GM21515 (cell line): ENCODE data around the gene CAMK4.
A peak's percentile ranks its signal among the peaks of the same experiment; 100 is the strongest.

Source experiments
- ATAC-seq: cut with Tn5 transposase; IDR thresholded peaks from one replicate; pipeline ENCODE4 v1.9.1; 2021; ENCODE audit not compliant: unreplicated experiment

CAMK4 gene

DNA sequence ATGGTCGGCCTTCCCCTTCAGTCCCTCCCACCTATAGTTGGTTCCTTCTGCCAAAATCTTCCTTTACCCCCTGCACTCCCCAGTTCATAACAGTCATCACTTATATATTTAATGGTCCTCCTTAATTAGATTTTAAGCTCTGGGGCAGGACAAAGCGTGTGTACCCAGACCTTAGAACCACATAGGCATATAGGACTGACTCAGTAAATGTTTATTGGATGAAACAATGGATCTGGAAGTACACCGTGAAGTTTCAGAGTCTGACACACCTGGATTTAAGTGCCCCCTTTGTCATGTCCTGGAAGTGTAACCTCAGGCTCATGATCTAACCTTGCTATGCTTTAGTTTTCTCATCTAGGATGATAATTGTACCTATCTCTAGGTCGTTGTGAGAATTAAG lies 256.2 kb downstream of the CAMK4 start:
- no peak for ATAC-seq

DNA sequence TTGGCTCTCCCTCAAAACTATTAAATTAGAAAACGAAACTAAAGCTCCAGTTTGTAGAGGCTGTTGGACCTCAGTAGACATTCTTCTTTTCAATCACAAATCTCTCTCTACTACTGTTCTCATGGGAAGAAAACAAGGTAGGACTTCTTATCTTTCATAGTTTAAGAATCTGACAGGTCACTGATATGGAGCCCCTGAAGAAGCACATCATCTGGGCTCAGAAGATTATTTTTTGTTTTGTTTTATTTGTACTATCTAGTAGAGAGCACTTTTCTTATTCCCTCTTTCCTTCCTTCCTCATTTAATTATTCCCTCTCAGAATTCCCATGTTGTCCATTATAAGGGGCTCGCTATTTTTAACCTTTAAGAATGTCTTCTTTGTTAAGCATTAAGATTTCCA lies 261.9 kb downstream of the CAMK4 start:
- ATAC-seq: no peak

DNA sequence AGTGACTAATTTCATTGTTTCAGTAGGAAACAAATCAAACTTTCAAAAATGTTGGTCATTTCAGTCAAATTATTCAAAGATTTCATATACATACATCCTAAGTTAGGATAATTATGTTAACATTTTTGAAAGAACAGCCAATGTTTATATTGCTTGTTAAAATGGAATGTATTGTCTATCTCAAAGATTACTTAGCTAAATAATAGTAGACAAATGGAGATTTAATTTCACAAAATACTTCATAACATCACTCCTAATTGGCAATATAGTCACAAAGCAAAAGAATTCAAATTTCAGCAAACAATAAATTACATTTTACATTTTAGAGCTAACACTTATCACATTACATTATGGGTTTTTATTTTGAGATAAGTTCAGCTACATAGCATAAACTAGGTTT lies 262.7 kb downstream of the CAMK4 start:
- ATAC-seq: no peak

DNA sequence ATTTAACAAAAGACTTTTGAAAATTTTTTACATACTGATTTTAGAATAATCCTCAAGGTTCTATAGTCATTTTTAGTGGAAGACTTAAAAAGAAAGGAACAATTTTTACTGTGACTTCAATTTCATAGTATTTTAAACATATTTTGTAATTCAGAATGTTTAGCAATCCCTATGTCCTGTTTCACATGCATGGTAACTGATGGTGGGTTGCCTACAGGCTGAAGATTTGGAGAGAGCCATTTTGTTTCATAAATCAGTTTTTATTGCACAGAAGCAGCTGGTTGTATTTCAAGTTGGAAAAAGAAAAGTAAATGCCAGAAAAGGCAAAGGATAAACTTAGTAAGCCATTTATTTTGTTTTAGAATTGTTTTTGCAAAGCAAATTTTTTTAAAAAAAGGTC lies 264.2 kb downstream of the CAMK4 start:
- ATAC-seq: no peak

DNA sequence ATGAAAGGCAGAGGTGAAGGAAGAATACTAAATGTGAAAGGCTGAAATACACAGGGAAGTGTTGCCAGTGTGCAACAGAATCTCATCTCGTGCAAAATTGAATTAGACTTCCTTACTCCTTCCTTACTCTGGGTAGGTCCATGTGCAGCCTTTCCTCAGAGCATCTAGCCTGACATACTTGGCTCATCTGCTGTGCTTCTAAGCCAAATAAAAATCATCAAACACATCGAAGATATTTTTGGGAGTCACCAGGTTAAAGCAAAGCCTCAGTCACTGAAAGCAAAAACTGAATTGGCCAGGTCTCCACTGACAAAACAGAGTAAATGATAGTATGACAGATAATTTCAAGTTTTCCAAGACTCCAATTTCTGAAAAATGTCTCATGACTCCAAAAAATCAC lies 268.8 kb downstream of the CAMK4 start:
- ATAC-seq: no peak

DNA sequence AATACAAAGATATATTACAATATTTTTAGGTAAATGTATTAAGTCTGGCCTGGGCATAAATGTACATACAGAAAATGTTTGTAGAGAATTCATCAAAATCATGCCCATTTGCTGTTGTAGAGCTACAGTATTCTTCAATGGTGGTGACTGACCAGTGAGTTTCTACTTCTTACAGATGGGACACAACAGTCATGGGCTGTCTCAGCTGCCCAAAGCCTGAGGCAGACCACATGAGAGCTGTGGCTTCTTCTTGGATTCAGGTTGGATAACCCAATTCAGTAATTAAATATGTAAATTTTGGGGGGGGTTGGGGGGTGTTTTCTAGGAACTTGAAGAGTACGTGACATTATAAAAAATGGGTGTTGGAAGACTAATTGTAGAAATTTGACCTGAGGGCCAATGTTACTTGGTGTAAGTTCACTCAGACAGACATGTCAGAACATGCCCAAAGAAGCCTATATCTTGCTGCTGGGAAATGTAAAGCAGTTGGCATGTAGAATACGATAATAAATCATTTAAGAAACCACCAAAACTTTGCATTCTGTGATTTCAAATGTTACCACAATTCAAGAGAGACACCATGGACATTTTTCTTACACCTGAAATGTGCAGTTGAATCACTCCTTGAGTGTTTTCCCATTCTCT lies 270.3 kb downstream of the CAMK4 start:
- ATAC-seq: no peak

DNA sequence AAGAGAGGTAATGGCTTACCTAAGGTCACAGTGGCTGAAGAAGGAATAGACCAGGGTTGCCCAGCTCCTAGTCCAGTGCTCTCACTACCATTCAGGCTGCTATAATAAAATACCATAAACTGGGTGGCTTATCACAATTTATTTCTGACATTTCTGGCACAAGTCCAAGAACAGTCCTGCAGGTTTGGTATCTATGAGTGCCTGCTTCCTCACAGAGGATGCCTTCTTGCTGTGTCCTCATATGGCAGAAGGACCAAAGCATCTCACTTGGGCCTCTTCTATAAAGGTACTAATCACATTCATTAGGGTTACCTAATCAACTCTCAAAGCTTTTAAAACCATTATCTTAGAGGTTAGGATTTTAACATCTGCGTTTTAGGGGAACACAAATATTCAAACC lies 271.0 kb downstream of the CAMK4 start:
- no peak for ATAC-seq

DNA sequence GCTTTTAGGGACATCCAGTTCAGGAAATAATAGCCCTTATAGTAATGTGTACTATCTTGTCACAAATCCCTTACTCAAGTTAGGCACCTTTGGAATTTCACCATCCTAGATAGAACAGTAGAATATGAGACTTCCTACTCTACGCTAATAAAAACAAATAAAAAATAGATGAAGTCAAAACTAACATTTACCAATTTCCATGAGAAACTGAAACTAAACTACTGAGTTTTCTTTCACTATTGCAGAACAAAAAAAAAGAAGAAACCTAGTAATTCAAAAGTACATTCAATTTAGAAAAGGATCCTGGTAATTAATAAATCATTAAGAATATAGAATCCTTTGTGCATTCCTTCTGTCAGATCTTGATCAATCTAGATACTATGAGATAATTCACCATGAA lies 274.2 kb downstream of the CAMK4 start:
- ATAC-seq: no peak

DNA sequence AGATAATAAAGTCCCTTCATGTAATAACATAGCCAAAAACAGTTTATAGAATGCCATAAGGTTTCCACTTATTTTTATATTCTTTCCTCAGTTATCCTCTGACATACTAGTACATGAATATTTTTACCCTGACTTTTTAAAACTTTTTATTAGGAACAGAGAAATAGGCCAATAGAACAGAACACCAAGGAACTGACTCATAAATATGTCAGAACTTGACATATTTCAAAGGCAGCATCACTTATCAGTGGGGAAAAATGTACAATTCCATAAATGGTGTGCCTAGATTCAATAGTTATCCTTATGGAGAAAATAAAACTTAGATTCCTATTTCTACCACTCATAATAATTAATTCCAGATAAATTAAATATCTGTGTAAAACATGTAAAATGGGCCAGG lies 278.8 kb downstream of the CAMK4 start:
- ATAC-seq: no peak

DNA sequence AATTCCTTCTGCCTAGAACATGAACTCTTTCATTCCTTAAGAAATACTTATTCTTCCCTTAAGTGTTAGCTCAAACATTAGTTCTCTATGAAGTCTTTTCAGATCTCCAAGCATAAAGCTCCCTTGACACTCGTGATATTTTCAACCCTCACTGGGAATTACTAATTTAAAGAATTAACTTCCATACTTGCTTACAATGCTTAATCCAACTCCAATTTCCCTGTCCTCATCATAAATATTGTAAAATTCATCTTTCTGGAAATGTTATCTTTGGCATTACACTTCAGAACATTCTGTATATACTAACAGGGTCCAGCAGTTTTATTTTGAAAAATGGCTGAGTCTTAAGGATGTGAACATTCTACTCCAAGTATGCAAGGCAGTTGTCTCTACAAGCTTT lies 280.9 kb downstream of the CAMK4 start:
- ATAC-seq: no peak

DNA sequence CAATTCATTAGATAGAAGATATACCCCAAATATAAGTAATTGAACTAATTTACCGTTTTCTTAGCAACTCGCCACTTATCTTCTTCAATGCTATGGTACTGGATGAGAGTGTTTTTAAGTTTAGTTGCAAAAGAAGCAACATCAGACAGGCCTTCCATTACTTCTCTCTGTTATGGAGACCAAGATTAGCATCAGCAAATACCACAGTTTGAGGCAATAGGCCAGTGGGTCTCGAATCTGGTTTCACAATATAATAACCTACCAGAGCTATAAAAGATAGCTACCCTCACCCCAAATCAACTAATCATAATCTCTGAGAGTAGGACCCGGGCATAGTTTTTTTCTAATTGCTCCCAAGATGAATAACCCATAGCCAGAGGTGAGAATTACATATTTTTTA lies 283.1 kb downstream of the CAMK4 start:
- no peak for ATAC-seq

DNA sequence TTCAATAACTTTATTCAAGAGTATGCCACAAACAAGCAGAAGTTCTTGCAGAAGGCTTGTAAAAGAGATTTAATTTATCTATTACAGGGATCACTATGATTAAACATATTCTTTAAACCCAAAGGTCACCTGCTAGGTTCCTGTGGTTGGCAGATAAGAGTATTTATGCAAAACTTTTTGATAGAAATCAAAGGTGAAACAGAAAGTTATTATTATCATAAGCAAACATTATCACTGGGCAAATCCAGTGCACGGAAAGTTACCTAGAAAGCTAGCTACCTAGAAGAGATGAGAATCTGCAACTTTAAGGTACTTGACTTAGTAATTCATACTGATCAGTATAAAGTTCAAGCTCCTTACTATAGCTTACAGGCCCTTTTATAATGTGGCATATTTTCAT lies 284.9 kb downstream of the CAMK4 start:
- no peak for ATAC-seq

DNA sequence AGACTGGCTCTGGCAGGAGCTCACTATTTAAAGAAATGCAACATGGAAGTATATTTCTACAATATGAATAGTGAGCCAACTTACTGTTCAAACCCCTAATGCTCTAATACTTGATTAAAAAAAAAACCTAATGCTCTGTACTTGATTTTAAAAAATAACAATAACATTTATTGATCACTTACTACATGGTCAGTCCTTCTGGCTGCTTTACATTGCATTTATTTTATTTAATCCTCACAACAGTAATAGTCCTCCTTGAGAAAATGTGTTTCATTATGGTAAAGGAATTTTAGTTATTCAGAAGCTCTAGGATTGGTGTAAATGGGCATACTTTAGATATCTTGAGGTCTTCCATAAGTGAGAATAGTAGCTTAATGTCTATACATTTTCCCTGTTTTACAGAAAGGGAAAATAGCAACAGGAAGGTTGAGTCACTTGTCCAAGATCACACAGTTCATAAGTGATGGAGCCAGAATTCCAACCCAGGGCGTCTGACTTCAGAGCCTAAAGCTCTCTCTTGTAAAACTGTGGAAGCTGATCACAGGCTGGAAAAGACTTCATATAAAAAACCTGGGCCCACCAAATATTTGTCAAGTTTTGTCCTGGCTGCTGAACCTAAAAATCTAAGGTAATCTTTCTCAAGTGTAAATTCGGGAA lies 287.1 kb downstream of the CAMK4 start:
- no peak for ATAC-seq

DNA sequence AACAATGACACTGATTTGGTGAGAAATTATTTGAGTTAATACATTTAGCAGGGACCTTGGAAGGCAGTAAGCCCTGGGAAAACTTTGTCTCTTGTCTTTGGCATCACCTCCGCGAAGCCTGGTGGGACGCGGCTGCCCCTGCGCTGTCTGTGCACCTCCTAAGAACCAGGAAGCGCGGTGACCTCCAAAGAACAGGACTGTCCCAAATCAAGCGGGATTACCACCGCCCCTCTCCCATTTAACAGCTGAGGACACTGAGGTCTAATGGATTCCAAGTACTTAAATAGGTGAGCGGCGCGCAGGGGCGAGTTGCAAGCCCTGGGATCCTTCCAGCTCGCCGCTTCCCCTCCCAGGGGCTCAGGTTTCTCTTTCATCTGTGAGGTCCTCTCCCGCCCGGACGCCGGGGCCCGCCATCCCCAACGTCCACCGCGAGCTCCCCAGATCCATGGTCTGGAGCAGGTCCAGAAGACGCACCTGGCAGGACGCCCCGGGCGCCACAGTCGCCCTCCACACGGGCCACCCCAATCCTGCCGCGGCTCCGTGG lies 287.7 kb downstream of the CAMK4 start:
- ATAC-seq: peak; percentile 25

DNA sequence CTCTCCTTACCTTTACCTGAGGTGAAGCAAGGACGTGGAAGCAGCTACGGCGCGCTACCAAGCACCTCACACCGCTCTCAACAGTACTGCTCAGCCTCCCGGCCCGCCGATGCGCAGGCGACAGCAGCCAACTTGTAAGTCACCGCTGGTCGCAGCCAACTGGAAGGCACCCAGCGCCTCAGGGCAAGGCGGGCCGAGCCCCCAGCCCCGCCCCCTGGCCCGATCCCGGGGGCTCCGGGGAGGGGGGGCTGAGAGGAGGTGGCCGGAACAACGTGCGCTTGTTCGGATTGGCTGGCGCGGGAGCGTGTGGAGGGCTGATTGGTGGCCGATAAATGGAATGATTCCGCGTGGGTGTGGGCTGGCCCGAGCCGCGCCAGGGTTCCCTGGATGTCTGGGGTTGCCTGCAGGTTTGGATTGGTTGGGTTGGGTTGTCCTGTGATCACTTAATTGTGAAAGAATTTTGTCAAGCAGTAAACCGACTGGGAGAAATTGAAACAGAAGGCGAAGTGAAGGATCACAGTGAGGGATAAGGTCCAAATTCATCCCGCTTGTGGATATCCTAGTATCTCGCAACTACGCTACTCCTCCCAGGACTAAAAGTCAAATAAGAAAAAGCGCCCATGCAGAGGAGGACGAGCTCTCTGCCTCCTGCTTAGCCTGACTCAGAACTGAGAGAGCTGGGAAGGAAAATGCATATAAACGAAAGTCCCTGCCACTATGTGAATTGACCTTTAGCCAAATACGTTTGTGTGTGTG lies 288.4 kb downstream of the CAMK4 start, which contains the start of gene STARD4:
Gene STARD4, minus strand, starts transcription at position 161 of the 756 bp plus-strand sequence. CDS start 5,102 bp downstream, outside the sequence.
- ATAC-seq: peak; percentile 92

DNA sequence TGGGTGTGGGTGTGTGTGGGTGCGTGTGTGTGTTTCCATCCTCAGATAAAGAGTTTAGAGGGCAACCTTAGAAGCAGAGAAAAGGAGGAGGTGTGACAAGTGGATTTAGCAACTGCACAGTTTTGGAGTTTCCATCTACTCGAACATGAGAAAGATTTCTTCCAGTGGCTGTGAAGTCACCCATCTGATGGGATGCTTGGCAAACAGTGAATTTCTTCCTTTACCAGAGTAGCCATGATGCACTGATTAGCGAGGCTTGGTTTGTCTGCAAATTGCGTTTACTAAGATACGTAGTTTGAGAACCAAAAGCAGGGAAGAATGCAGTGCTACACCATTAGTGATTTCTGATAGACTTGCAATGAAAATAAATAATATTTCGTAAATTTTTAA lies 288.9 kb downstream of the CAMK4 start:
- no peak for ATAC-seq

DNA sequence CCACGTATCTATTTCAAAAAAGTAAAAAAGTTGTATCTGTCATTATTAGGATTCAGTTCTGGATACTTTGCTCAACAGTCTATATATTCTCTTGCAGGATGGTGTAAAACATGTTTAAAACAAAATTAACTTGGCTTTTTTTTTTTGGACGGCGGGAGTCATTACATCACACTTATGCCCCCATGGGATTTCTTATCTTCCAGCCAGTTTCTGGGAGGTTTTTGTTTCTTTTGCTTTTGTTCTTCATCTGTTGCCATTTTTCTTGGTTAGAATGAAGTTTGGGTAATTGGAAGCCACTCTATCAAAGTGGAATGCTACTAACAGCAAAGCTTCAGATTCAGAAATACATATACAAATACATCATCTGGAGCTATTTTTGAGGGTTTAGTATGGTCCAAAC lies 289.9 kb downstream of the CAMK4 start:
- no peak for ATAC-seq

DNA sequence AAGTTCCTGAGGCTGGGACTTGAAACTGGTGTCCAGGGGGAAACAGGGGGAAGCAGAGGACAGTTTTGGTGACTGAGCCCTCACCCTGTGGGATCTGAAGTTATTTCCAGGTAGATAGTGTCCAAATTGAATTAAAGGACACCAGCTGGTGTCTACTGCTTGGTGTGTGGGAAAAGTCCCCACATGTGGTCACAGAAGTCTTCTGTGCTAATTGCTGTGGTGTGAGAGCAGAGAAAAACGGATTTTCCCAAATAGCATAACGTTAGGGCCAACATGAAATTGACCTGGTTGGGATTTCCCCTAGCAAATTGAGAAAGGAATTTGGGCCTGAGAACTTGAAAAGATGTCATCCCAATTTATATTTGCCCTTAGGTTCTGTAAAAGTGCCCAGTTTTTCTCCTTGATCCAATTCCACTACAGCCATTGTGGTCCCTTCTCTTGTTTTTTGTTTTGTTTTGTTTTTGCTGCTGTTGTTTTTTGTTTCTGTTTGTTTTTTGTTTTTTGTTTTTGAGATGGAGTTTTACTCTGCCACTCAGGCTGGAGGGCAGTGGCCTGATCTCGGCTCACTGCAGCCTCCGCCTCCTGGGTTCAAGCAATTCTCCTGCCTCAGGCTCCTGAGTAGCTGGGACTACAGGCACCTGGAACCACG lies 293.8 kb downstream of the CAMK4 start:
- ATAC-seq: no peak

DNA sequence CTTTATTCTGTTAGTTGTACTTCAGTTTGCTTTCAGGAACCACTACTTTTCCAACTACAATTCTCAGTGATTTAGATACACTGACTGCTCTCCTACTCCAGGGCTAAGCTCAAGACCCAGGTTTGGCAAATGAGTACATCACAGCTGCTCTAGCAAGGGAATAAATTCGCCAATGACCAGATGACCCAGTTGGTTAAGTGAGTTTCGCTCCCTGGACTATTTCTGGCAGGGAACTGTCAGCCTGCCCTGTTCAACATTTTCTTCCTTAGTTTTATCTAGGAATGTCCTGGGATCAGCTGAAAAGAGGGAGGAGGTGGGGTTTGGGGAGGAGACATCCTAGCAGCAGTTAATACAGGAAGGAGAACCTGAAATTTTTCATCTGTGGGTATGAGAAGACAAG lies 294.6 kb downstream of the CAMK4 start:
- no peak for ATAC-seq

DNA sequence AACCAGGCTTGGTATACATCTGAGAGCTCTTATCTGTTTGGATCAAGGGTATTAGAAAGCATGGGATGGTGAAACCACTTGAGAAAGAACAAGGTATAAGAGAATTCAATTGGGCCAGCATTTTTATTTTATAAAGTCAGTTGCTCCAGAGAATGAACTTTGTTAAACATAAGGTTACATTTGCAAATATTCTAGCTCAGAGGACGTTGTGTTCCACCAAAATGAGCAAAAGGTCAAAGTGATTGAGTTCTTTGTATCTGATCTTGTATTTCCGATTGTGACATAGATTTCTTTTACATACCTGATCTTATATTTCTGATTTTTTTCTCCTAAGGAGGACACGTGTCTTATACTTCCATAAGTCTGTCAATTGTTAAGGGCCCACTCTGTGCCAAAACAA lies 296.7 kb downstream of the CAMK4 start:
- ATAC-seq: no peak

DNA sequence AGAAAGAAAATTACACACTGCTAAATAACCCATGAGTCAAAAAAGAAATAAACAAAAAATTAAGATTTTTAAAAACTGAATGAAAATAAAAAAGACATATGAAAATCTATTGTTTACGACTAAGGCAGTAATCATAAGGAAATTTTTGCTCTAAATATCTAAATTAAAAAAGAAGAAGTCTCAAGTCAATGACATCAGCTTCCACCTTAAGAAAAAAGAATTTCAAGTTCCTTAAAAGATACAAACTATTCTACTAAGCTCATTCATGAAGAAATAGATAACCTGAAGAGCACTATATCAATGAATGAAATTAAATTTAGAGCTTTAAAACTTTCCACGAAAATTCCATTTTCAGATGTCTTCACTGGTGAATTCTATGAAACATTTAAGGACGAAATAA lies 303.9 kb downstream of the CAMK4 start:
- ATAC-seq: no peak
